HG03442 (cell line): Measurements from ENCODE around the gene POLA2.
A peak's percentile ranks its signal among the peaks of the same experiment; 100 is the strongest.

Source experiments
- ATAC-seq: cut with Tn5 transposase; IDR thresholded peaks from one replicate; pipeline ENCODE4 v1.9.1; 2021; ENCODE audit warnings: mild to moderate bottlenecking, moderate library complexity; ENCODE audit not compliant: unreplicated experiment

The POLA2 gene

GRCh38 chr11:65305501-65306268 is 43.9 kb downstream of the POLA2 start:
- no peak for ATAC-seq

DNA sequence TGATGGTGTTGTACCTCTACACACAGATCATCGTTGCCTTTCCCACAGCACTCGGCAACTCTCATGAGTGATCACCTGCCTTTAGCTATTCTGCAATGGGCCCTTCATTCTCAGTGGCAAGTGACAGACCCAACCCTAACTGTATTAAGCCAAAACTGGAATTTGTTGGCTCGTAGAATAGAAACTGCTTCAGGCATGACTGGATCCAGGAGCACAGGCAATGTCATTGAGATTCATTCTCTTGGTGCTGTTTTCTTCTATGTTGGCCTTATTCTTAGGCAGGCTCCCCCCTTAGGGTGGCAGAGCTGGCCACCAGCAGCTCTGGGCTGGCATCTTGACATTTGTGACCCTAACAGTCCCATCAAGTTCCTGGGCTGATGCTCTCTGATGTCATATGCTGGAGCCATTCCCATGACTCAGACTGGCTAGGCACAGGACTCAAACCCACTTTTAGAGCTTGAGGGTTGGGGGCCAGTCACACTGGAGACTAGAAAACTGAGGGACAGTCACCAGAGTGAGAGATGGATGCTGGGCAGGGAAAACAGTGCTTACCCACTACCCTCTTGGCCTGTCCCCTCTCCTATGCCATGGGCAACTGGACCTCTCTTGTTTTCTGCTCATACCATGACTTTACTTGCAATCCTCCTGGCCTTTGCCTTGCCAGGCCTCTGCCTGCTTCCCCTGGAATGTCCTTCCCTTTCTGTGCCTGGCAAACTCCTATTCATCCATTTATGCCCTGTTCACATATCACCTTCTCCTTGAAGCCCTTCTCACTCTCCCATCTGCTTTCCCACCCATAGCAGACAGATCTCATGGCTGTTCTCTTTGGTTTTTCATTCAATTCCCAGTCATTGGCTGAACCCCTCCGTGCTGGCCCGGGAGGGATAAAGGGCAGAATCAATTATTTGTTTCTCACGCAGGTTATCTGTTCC is 45.8 kb downstream of the POLA2 start:
- ATAC-seq: no peak

DNA sequence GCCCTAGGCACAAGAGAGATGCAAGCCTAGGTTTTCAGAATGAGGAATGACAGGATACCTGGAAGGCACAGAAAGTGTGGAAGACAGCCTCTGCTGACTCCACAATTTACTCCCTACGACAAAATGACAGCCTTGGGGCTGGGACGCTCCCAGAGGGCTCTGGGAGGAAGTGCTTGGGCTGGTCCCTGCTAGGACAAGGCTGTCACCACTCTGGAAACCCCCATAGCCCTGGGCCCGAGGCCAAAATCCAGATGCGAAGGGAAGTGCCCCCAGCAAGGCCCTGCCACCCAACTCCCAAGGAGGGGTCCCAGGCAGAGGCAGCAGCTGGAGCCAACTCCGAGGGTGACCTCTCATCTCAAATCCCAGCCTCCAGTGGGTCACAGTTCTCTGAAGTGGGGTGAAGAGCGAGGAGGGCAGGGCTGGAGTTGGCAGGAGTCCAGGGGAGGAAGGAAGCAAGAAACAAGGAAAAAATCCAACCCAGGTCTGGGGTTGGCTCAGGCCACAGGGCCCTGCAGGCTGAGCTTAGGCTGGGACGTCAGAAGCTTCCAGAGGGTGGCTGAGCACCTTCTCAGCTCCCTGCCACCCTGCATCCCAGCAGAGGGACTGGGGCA is 46.6 kb downstream of the POLA2 start:
- no peak for ATAC-seq

GRCh38 chr11:65309006-65309405 is 47.2 kb downstream of the POLA2 start:
- ATAC-seq: no peak

- no peak for ATAC-seq
These were observed 48.5 kb downstream of the POLA2 start for GRCh38 chr11:65310215-65310614.

GRCh38 chr11:65310736-65311135 is 49.0 kb downstream of the POLA2 start:
- no peak for ATAC-seq

DNA sequence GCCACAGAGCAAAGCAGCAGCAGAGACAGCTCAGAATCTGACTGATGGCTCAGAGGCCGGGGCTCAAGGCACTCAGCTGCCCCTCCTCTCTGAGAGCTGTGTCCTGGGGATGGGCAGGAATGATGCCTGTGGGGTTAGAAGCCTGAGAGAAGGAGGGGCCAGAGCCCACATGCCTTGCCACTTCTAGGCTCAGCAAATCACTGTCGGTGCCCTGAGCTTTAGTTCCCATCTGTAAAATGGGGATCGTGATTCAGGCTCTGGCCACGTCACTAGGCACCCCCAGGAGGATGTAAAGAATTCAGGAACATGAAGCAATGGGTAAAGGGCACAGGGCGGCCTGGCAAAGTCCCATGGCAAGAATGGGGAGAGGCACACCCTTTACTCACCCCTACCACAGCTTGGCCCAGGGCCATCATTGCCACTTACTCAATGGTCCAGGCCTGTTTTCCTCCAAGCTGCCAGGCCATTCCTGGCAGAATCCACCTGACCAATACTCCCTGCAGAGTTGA is 49.5 kb downstream of the POLA2 start:
- no peak for ATAC-seq

GRCh38 chr11:65314501-65315203 is 52.9 kb downstream of the POLA2 start, which contains the start of gene CDC42EP2:
Gene CDC42EP2, plus strand, starts transcription at chr11:65314866. Its CDS starts 6,033 bp downstream, at chr11:65320899.
- peak; percentile 74 for ATAC-seq

GRCh38 chr11:65315204-65315865 is 53.6 kb downstream of the POLA2 start:
- no peak for ATAC-seq

DNA sequence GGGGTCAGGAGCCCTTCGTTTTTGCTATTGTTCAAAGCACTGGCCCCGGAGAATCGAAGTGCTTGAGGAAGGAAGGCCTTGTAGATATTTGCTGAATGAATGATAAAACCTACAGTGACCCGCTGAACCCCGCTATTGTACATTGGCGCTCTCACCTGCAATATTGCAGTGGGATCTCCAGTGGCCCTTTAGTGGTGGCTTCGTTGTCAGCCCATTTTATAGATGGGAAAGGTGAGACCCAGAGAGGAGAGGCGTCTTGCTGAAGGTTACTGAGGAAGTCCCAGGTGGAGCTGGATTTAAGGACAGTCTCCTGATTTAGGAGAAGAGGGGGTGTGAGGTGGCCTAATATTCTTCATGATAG is 54.1 kb downstream of the POLA2 start:
- ATAC-seq: no peak

DNA sequence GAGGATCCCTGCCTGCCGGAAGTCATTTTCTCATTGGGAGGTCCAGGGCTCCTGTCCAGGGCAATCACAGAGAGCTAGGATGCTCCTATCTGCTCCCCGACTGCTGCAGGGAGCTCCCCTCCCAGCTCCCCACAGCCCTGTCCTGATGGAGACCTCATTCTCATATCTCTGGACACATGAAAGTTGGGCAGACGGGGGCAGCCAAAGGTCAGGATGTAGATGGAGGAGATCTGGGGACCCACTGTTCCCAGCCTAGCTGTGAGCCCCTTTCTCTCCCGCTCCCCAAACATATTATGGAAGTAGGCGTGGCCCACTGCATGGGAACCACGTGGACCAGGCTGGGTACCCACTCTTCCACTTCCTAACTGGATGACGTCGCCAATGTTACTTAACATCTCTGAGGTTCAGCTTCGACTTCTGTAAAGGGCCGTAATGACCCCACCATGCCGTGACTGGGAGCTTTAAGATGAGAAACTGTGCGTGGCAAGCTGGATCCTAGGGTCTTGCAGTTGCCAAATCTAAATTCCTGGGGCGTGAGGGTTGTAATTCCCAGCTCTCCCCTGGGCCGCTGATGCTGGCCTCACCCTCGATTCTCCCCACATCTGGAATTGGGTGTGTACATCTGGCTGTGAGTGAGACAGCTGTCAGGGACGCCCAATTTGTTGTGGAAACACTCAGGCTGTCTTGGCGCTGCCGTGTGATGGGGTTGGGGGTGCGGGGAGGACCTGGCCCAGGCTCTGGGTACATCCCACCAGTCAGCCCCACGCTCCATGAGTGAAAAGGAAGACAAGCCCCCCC is 54.7 kb downstream of the POLA2 start:
- ATAC-seq: no peak

DNA sequence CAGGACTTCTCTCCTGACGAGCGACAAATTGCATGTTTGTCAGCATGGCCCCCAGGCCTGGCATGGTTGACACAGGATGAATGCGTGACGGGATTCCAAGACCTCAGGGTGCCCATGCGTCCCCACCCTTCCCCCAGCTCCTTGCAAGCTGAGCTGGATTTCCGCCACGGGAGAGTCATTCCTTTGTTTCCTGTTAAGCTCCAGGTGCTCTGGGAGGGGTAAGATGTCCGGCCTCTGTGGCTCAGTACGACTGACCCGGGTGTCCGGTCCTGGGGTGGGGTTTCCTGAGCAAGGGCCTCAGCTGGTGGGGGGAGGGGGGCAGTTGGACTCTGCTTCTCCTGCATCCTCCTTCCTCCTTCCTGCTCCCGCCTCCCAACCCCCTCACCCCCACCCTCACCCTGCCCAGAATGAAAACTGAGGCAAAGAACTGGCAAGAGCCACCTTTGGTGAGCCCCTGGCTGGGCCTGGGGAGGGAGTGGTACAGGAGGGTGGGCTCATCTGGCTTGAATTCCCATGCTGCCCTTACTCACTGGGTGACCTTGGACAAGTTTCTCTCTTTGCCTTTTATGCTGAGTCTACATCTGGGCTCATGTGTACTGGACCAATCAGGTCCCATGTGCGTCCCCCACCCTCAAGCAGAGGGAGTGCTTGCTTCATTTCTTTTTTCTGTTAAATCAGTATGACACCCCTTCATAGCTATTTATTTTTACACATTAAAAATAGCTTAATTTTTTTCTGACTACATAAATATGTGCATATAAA is 55.4 kb downstream of the POLA2 start:
- no peak for ATAC-seq

GRCh38 chr11:65320386-65321075 is 58.8 kb downstream of the POLA2 start:
- no peak for ATAC-seq

GRCh38 chr11:65321076-65321475 is 59.3 kb downstream of the POLA2 start:
- no peak for ATAC-seq

GRCh38 chr11:65321828-65322485 is 60.2 kb downstream of the POLA2 start:
- ATAC-seq: no peak

DNA sequence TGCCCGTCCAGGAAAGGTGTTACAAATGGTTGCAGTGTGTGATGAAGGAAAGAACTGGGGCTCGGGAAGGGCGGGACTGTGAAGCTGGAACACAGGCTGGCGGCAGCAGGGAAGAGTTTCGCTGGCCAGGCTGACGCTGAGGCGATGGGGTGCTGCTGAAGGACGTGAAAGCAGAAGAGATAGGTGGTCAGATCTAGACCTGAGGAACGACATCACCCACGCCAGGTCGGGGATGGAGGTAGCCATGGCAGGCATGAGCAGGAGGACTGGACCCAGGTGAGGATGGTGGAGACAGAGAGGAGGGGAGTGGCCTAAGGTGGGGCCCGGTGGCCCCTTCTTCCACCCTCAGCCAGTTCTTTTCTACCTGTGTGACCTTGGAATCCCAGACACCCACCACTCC is 62.1 kb downstream of the POLA2 start:
- no peak for ATAC-seq

DNA sequence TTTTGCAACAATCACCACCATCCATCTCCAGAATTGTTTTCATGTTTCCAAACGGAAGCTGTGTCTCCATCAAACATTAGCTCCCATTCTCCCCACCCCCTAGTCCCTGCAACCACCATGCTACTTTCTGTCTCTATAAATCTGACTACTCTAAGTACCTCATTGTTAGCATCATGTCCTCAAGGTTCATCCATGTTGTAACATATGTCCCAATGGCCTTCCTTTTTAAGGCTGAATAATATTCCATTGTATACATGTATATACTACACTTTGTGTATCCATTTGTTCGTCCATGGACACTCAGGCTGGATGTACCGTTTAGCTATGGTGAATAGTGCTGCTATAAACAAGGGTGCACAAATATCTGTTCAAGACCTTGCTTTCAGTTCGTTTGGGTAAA is 63.7 kb downstream of the POLA2 start:
- no peak for ATAC-seq

GRCh38 chr11:65327021-65327420 is 65.3 kb downstream of the POLA2 start:
- no peak for ATAC-seq
